Measurements from ENCODE around the gene TNFAIP3.
"Not testable (repeated sequence)": the region's sequence is repeated elsewhere in the genome, so short reads cannot be mapped to it uniquely, and the experiment has no call there.

The TNFAIP3 gene

GRCh38 chr6:137866914-137867684 is at the start of gene TNFAIP3:
Gene TNFAIP3 (plus strand): TSS chr6:137867259. CDS start chr6:137871228, 3,969 bp downstream.
- peak; percentile 93 to 94 for DNase-seq

GRCh38 chr6:137818440-137818839 is 48.6 kb upstream of the TNFAIP3 start:
- no peak for DNase-seq

GRCh38 chr6:137819740-137820139 is 47.3 kb upstream of the TNFAIP3 start:
- DNase-seq, result no peak

- DNase-seq, result no peak
Measured at GRCh38 chr6:137820425-137820824, 46.6 kb upstream of the TNFAIP3 start.

- no peak for DNase-seq
Measured at GRCh38 chr6:137820952-137821351, 46.1 kb upstream of the TNFAIP3 start.

- no peak for DNase-seq
Measured at GRCh38 chr6:137821491-137821890, 45.6 kb upstream of the TNFAIP3 start.

GRCh38 chr6:137823826-137824555 is 43.1 kb upstream of the TNFAIP3 start:
- DNase-seq, result peak; percentile 70 to 71

- no peak for DNase-seq
Measured at GRCh38 chr6:137824556-137824879, 42.5 kb upstream of the TNFAIP3 start.

- no peak for DNase-seq
Measured at GRCh38 chr6:137824896-137825295, 42.2 kb upstream of the TNFAIP3 start.

GRCh38 chr6:137827411-137827940 is 39.6 kb upstream of the TNFAIP3 start:
- no peak for DNase-seq

- DNase-seq, result peak; percentile 15
Measured at GRCh38 chr6:137827977-137828810, 38.9 kb upstream of the TNFAIP3 start.

- DNase-seq, result no peak
Measured at GRCh38 chr6:137829641-137830083, 37.4 kb upstream of the TNFAIP3 start.

GRCh38 chr6:137830511-137830911 is 36.5 kb upstream of the TNFAIP3 start:
- DNase-seq, result no peak

GRCh38 chr6:137832110-137832509 is 34.9 kb upstream of the TNFAIP3 start:
- no peak for DNase-seq

GRCh38 chr6:137834508-137834907 is 32.6 kb upstream of the TNFAIP3 start:
- no peak for DNase-seq

GRCh38 chr6:137836788-137837187 is 30.3 kb upstream of the TNFAIP3 start:
- DNase-seq, result no peak

GRCh38 chr6:137838090-137838489 is 29.0 kb upstream of the TNFAIP3 start:
- not testable (repeated sequence) for DNase-seq

- not testable (repeated sequence) for DNase-seq
Measured at GRCh38 chr6:137838597-137838996, 28.5 kb upstream of the TNFAIP3 start.

- no peak for DNase-seq
Measured at GRCh38 chr6:137839076-137839475, 28.0 kb upstream of the TNFAIP3 start.

- DNase-seq, result no peak
Measured at GRCh38 chr6:137840252-137840651, 26.8 kb upstream of the TNFAIP3 start.

GRCh38 chr6:137843211-137843610 is 23.8 kb upstream of the TNFAIP3 start:
- DNase-seq, result no peak

- not testable (repeated sequence) for DNase-seq
Measured at GRCh38 chr6:137844327-137844726, 22.7 kb upstream of the TNFAIP3 start.

- not testable (repeated sequence) for DNase-seq
Measured at GRCh38 chr6:137844773-137845172, 22.3 kb upstream of the TNFAIP3 start.
